Activated naive CD4-positive, alpha-beta T cell treated with anti-CD3 and anti-CD28 coated beads, Interleukin-2, amount 50 U/mL, for 72 hours (primary cell): ENCODE measurements around the gene TLX1. TPM values are rescaled to one million over a fixed set of nuclear protein-coding genes. Genes with fewer than 3 reads are reported as not detected.
A peak's percentile ranks its signal among the peaks of the same experiment; 100 is the strongest.

Experiments used
- ATAC-seq, 2 donors: fragments of 150-1000 bp; cut with Tn5 transposase; 2 replicates each; pipeline ENCODE4 v1.10.0; 2021; ENCODE audit warnings: mild to moderate bottlenecking in 2 of 2, moderate library complexity in 2 of 2
- DNase-seq, 2 donors: peaks; one replicate each; pipeline ENCODE4 v3.0.0; 2021 to 2022; ENCODE audit warnings: low spot score in 2 of 2
- H3K27ac Mint-ChIP-seq, 2 donors: one replicate each; pipeline ENCODE4 v1.8.0; 2022; ENCODE audit warnings: mild to moderate bottlenecking in 2 of 2, mixed read lengths in 2 of 2
- H3K36me3 Mint-ChIP-seq, 2 donors: one replicate each; pipeline ENCODE4 v1.8.0; 2022; ENCODE audit warnings: mixed read lengths in 2 of 2
- H3K9me3 Mint-ChIP-seq, 2 donors: one replicate each; pipeline ENCODE4 v1.8.0; 2022; ENCODE audit warnings: mixed read lengths in 2 of 2
- total RNA-seq, 2 donors: library from RNA; stranded (reverse); gene quantifications; one replicate each; pipeline ENCODE4 v1.2.3, GENCODE V29; 2022

Gene TLX1
- total RNA-seq, 2 donors from 2014 or later = not detected

DNA sequence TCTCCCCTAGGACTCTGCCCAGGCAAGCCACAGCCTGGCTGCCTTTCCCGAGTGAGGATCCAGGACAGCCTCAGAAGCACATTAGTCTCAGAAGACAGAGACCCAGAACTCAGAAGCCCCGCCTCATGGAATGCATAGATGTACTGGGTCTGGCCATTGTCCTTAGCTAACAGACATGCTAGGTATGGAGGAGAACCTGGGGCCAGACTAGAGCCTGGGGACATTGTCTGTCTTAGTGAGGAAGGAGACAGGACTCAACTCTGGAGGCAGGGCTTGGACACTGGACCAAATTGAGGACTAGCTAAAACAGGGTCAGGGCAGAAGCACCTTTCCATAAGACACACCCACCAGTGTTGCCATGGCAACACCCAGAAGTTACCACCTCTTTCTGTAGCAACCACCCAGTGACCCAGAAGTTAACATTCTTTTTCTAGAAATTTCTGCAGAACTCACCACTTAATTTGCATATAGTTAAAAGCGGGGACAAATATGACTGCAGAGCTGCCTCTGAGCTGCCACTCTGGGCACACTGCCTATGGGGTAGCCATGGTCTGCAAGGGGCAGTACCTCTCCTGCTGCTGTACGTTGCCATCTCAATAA is 27.5 kb downstream of the TLX1 start:
- Mint-ChIP-seq H3K36me3 (no peaks in the 10 kb centered on the region), H3K9me3 (no peaks in the 10 kb centered on the region), H3K27ac (no peak overlapping the region)
- ATAC-seq (no peak), DNase-seq (no peak)

DNA sequence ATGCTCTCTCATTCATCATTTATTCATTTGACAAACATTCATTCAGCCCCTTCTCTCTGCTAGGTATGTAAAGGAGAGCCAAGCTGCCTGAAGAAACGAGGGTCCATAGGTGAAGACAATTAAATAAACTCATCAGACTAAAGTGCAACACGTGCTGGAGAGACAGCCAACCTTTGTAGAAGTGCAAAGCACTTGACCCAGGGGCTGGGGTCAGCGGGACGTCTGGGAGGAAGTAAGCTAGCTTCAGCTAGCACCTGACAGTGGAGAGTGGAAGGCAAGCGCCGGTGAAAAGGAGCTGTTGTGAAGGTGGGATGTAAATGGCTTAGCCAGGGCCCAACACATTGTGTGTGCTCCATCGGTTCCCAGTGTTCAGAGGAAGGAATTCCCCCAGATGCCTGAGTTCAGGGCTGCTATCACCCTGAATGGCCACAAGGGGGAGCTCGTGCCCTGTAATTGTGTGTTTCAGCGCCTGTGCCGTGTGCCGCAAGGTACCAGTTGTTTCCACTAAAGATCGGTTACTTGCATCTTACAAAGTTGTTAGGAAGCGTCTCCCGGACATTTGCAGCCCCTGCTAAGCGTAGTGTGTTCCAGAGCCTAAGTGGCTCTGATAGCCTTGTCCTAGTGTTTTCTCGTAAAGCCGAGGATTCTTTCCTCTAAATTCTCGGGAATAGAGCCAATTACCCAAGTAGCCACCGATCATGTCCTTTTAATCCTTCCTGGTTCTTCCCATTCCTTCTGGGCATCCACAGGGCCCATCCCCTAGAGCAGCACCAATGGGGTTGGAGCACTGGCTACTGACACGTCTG is 30.6 kb downstream of the TLX1 start:
- Mint-ChIP-seq H3K9me3 (no peaks in the 10 kb centered on the region), H3K36me3 (no peaks in the 10 kb centered on the region), H3K27ac (no peak overlapping the region)
- peak; percentile 77 to 80 for ATAC-seq
- peak in 1 of 2 donors; percentile 71 for DNase-seq

DNA sequence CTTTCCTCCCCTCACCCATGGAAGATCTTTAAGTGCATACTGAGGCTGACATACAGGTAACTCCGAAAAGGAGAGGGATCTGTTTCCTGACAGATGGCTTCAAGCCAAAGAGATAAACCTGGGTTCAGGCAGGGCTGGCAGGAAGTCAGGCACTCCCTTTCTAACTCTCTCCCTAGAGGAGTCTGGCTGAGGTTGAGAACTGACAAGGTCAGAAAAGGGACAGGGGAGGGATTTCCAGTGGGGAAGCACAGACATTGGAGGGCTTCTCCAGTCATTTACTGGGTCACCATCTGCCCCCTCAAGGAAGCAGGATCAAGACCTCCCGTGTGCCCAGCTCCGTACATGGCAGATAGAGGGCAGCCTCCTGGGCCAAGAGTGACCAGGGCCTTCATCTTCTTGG is 31.6 kb downstream of the TLX1 start:
- Mint-ChIP-seq H3K9me3 (no peaks in the 10 kb centered on the region), H3K36me3 (no peaks in the 10 kb centered on the region), H3K27ac (no peak overlapping the region)
- no peak for ATAC-seq
- no peak for DNase-seq

GRCh38 chr10:101164020-101164419 is 32.9 kb downstream of the TLX1 start:
- Mint-ChIP-seq H3K9me3 (no peaks in the 10 kb centered on the region), H3K27ac (no peak overlapping the region), H3K36me3 (no peaks in the 10 kb centered on the region)
- no peak for ATAC-seq
- DNase-seq = no peak

DNA sequence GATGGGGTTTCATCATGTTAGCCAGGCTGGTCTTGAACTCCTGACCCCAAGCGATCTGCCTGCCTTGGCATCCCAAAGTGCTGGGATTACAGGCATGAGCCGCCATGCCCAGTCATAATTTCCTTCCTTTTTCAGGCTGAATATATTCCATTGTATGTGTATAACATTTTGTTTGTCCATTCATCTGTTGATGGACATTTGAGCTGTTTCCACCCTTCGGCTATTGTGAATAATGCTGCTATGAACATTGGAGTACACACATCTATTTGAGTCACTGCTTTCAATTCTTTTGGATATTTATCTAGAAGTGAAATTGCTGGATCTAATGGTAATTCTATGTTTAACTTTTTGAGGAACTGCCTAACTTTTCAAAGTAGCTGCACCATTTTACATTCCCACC is 34.6 kb downstream of the TLX1 start:
- no peaks in the 10 kb centered on the region for H3K9me3 Mint-ChIP-seq
- H3K36me3 Mint-ChIP-seq = no peaks in the 10 kb centered on the region
- no peak for DNase-seq
- H3K27ac Mint-ChIP-seq = no peak overlapping the region
- ATAC-seq = no peak

DNA sequence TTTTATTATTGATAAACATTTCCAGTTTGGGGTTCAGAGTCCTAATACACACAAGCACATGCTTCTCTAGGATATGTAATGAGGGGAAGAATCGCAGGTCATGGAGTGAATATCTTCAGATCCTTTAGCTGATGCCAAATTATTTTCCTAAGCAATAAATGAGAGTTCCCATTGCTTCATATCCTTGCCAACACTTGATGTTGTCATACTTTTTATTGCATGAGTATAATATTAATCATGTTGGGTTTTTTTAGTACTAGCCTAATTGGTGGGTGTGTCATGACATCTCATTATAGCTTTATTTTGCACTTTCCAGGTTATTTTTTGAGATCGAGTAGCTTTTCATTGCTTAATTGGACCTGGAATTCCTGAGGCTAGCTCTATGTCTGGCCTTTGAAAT is 35.3 kb downstream of the TLX1 start:
- DNase-seq (no peak), ATAC-seq (no peak)
- Mint-ChIP-seq H3K9me3 (no peaks in the 10 kb centered on the region), H3K27ac (no peak overlapping the region), H3K36me3 (no peaks in the 10 kb centered on the region)

DNA sequence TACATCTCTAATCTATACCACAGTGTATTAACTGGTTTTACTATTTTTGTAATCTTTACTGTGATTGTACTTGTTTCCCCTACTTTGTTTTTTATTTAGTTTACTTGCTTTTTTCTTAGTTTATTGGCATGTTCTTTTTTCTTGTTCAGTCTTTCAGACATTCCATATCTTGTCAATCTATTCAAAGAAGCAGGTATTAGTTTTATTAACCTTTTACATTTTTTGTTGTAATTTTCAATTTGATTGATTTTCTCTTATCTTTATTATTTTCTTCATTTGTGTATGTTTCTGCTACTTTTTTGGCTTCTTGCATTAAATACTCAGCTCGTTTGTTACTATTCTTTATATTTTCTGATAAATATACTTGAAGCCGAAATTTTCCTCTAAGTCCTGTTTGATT is 41.6 kb downstream of the TLX1 start:
- H3K27ac Mint-ChIP-seq = no peak overlapping the region
- H3K36me3 Mint-ChIP-seq = peaks cover 13 to 28% of the 10 kb centered on the region in 2 donors
- H3K9me3 Mint-ChIP-seq = peaks cover 11 to 16% of the 10 kb centered on the region in 2 donors
- no peak for DNase-seq
- ATAC-seq = no peak

DNA sequence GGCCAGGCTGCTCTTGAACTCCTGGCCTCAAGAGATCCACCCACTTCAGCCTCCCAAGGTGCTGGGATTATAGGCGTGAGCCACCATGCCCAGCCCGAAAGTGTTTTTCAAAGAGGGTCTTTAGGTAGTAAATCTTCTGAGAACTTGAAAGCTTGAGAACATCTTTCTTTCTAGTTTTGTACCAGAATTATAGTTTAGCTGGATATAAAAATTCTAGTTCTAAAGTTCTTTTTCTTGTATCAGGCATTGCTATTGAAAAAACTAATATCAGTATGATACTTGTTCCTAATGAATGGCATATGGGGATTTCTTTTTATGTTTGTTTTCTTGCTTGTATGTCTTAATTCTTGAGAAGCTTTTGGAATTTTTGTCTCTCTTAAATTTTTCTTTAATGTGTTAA is 43.2 kb downstream of the TLX1 start:
- peaks cover 11 to 16% of the 10 kb centered on the region in 2 donors for H3K9me3 Mint-ChIP-seq
- DNase-seq = no peak

GRCh38 chr10:101176577-101176976 is 45.5 kb downstream of the TLX1 start:
- no peak for ATAC-seq
- Mint-ChIP-seq H3K27ac (no peak overlapping the region), H3K9me3 (peaks cover 11 to 16% of the 10 kb centered on the region in 2 donors), H3K36me3 (peaks cover 13 to 35% of the 10 kb centered on the region in 2 donors)
- DNase-seq = no peak

More for the DNA sequence above, 43.2 kb downstream of the TLX1 start:
- peaks cover 13 to 35% of the 10 kb centered on the region in 2 donors for H3K36me3 Mint-ChIP-seq
- no peak for ATAC-seq
- no peak overlapping the region for H3K27ac Mint-ChIP-seq

- ATAC-seq (no peak), DNase-seq (no peak)
- H3K27ac Mint-ChIP-seq = no peak overlapping the region
- H3K36me3 Mint-ChIP-seq = peaks cover 0 to 6% of the 10 kb centered on the region in 2 donors
- no peaks in the 10 kb centered on the region for H3K9me3 Mint-ChIP-seq
Measured at GRCh38 chr10:101182936-101183335, 51.8 kb downstream of the TLX1 start.

DNA sequence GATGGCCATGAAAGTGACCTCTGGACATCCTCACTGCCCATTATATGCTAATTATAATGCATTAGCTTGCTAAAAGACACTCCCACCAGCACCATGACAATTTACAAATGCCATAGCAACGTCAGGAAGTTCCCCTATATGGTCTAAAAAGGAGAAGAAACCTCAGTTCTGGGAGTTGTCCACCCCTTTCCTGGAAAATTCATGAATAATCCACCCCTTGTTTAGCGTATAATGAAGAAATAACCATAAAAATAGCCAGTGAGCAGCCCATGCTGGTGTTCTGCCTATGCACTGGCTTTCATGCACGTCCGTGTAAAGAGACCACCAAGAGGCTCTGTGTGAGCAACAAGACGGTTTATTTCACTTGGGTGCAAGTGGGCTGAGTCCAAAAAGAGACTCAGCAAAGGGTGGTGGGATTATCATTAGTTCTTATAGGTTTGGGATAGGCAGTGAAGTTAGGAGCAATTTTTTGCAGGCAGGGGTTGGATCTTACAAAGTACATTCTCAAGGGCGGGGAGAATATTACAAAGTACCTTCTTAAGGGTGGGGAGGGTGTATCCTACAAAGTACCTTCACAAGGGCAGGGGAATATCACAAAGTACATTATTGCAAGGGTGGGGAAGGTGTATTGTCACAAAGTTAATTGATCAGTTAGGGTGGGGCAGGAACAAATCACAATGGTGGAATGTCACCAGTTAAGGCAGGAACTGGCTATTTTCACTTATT is 52.5 kb downstream of the TLX1 start:
- Mint-ChIP-seq H3K36me3 (peaks cover 0 to 2% of the 10 kb centered on the region in 2 donors), H3K27ac (no peak overlapping the region), H3K9me3 (no peaks in the 10 kb centered on the region)
- ATAC-seq (no peak), DNase-seq (no peak)

Other genes starting within 250 kb of the TLX1 start
- 10 to 100 TPM; 34.8 to 67.1 TPM for gene SLF2, start 218.3 kb upstream of the TLX1 start, total RNA-seq
- gene SEMA4G, start 161.8 kb upstream of the TLX1 start, total RNA-seq = 1 to 10 TPM in 1 of 2 donors, under 1 TPM in 1; 0.39 to 3.2 TPM
- gene MRPL43, start 143.8 kb upstream of the TLX1 start, total RNA-seq = 10 to 100 TPM; 42.4 to 53.3 TPM
- 10 to 100 TPM; 11.6 to 17.0 TPM for gene TWNK, start 143.8 kb upstream of the TLX1 start, total RNA-seq
- 10 to 100 TPM in 1 of 2 donors, 1 to 10 TPM in 1; 6.8 to 19.2 TPM for gene LZTS2, start 131.5 kb upstream of the TLX1 start, total RNA-seq
- gene PDZD7, start 100.2 kb upstream of the TLX1 start, total RNA-seq = 1 to 10 TPM in 1 of 2 donors, under 1 TPM in 1; 0.80 to 1.3 TPM
- 10 to 100 TPM; 36.9 to 43.9 TPM for gene SFXN3, start 100.1 kb upstream of the TLX1 start, total RNA-seq
- 1 to 10 TPM in 1 of 2 donors, under 1 TPM in 1; 0.60 to 1.3 TPM for gene KAZALD1, start 69.3 kb upstream of the TLX1 start, total RNA-seq
- not detected for gene LBX1, start 98.2 kb downstream of the TLX1 start, total RNA-seq
- gene BTRC, start 222.9 kb downstream of the TLX1 start, total RNA-seq = 10 to 100 TPM; 12.0 to 20.9 TPM